Fibroblast of mammary gland (primary cell): ENCODE results near the gene ACSS1.

Experiments used
- DNase-seq: peaks from one replicate; pipeline ENCODE4 v3.0.0-alpha.2; 2010; ENCODE audit warnings: low read depth
- H3K4me3 ChIP-seq: 2 replicates; pipeline ENCODE4 v1.5.1; 2011; ENCODE audit warnings: low read depth, mild to moderate bottlenecking, low read length, moderate library complexity; ENCODE audit not compliant: control insufficient read depth
- CTCF ChIP-seq: conservative IDR thresholded peaks from 2 replicates; pipeline ENCODE4 v1.5.1; 2011; ENCODE audit warnings: low read depth, low read length, inconsistent platforms; ENCODE audit not compliant: control insufficient read depth, insufficient read depth

ACSS1 gene

GRCh38 chr20:25041813-25042530 lies 16.0 kb downstream of the ACSS1 start:
- no peak for TF ChIP-seq CTCF
- H3K4me3 ChIP-seq: no peak overlapping the region
- DNase-seq: no peak

- DNase-seq: peak; percentile 74
- TF ChIP-seq CTCF: no peak
- no peak overlapping the region for H3K4me3 ChIP-seq
Observed at GRCh38 chr20:25040438-25040831, 17.5 kb downstream of the ACSS1 start.

GRCh38 chr20:25039697-25040437 lies 18.1 kb downstream of the ACSS1 start:
- H3K4me3 ChIP-seq: no peak overlapping the region
- peak; percentile 79 for DNase-seq
- no peak for TF ChIP-seq CTCF

- DNase-seq: no peak
- H3K4me3 ChIP-seq: no peak overlapping the region
- no peak for TF ChIP-seq CTCF
Observed at GRCh38 chr20:25038591-25039015, 19.3 kb downstream of the ACSS1 start.

- no peak for TF ChIP-seq CTCF
- H3K4me3 ChIP-seq: no peak overlapping the region
- no peak for DNase-seq
Observed at GRCh38 chr20:25038103-25038410, 19.9 kb downstream of the ACSS1 start.

GRCh38 chr20:25037288-25038102 lies 20.4 kb downstream of the ACSS1 start:
- no peak for TF ChIP-seq CTCF
- no peak overlapping the region for H3K4me3 ChIP-seq
- no peak for DNase-seq
